HepG2 (cell line): Measurements from ENCODE around the gene PUS1. TPM values are rescaled to one million over a fixed set of nuclear protein-coding genes. Genes with fewer than 3 reads are reported as not detected.
A peak's percentile ranks its signal among the peaks of the same experiment; 100 is the strongest.

ENCODE experiments used
- ADNP ChIP-seq: sonication (generic); formaldehyde crosslinking; IDR thresholded peaks from 2 replicates; pipeline ENCODE4 v1.4.0; 2020; ENCODE audit warnings: missing genetic modification reagents
- ARID4A ChIP-seq: sonication (generic); formaldehyde crosslinking; IDR thresholded peaks from 2 replicates; pipeline ENCODE4 v1.5.0; 2020; ENCODE audit warnings: mild to moderate bottlenecking, missing genetic modification reagents, borderline replicate concordance
- ATF4 ChIP-seq, 2 experiments: fragments of 450-650 bp in 1 of 2; sonication (generic) in 1 of 2; formaldehyde crosslinking; IDR thresholded peaks; 2 replicates each; pipeline versions ENCODE4 v1.5.0 to v1.8.0; 2020 to 2022; ENCODE audit warnings: mild to moderate bottlenecking in 1 of 2, missing genetic modification reagents in 1 of 2
- CCDC6 ChIP-seq: sonication (generic); formaldehyde crosslinking; IDR thresholded peaks from 2 replicates; pipeline ENCODE4 v1.8.1; 2022; ENCODE audit warnings: mild to moderate bottlenecking, missing genetic modification reagents, moderate library complexity
- FOXA3 ChIP-seq: IDR thresholded peaks from 2 replicates; pipeline ENCODE4 v1.6.1; 2016; ENCODE audit warnings: missing genetic modification reagents, missing compliant biosample characterization
- NR2F2 ChIP-seq: IDR thresholded peaks from 2 replicates; pipeline ENCODE4 v1.6.1; 2012; ENCODE audit warnings: low read depth, inconsistent platforms, borderline replicate concordance
- SAP130 ChIP-seq: IDR thresholded peaks from 2 replicates; pipeline ENCODE4 v1.6.1; 2016; ENCODE audit warnings: low read depth
- ZNF17 ChIP-seq: sonication (generic); formaldehyde crosslinking; IDR thresholded peaks from 2 replicates; pipeline ENCODE4 v1.5.0; 2020; ENCODE audit warnings: mild to moderate bottlenecking, missing genetic modification reagents
- ZNF501 ChIP-seq: sonication (generic); formaldehyde crosslinking; IDR thresholded peaks from 2 replicates; pipeline ENCODE4 v1.5.1; 2020; ENCODE audit warnings: mild to moderate bottlenecking, moderate library complexity, missing genetic modification reagents
- ZNF639 ChIP-seq: conservative IDR thresholded peaks from 2 replicates; pipeline ENCODE4 v1.6.1; 2018; ENCODE audit warnings: missing genetic modification reagents
- polyA plus RNA-seq, 8 experiments: library from polyadenylated mRNA; depleted of rRNA in 3 of 8; stranded (reverse) in 7 of 8; unstranded in 1 of 8; fragments of >200 nt; fragmentation: Illumina TruSeq in 4 of 8; extraction: Trizol in 4 of 8; gene quantifications; 2 replicates each; pipeline versions ENCODE4 v1.2.1 to v1.2.3, GENCODE V29; 2011 to 2016; ENCODE audit warnings: low read depth in 4 of 8, missing spikeins in 1 of 8, mixed read lengths in 1 of 8; ENCODE audit not compliant: insufficient read depth in 1 of 8
- total RNA-seq, 5 experiments: library from RNA; depleted of rRNA; stranded (reverse); fragments of >200 nt; fragmentation: Illumina TruSeq; extraction: Trizol; gene quantifications; 2 replicates each; pipeline ENCODE4 v1.2.3, GENCODE V29; 2016; ENCODE audit warnings: low read depth in 1 of 5
- TF ChIP-seq, protein P1 (sequence below): sonication (generic); formaldehyde crosslinking; IDR thresholded peaks from 2 replicates; pipeline ENCODE4 v1.4.0; 2020; ENCODE audit warnings: missing genetic modification reagents, low read depth, mild to moderate bottlenecking, borderline replicate concordance
- TF ChIP-seq, protein P2 (sequence below): sonication (generic); formaldehyde crosslinking; IDR thresholded peaks from 2 replicates; pipeline ENCODE4 v1.4.0; 2020; ENCODE audit warnings: missing genetic modification reagents, borderline replicate concordance
- TF ChIP-seq, protein P3 (sequence below): sonication (generic); formaldehyde crosslinking; IDR thresholded peaks from 2 replicates; pipeline ENCODE4 v1.4.0; 2020; ENCODE audit warnings: mild to moderate bottlenecking, missing genetic modification reagents
- TF ChIP-seq, protein P4 (sequence below): sonication (generic); formaldehyde crosslinking; IDR thresholded peaks from 2 replicates; pipeline ENCODE4 v1.5.0; 2020; ENCODE audit warnings: missing genetic modification reagents

The PUS1 gene
- total and polyA plus RNA-seq, 2 of the 13 experiments (the other 11 are each of a cell fraction or from before 2014, with no cell fraction given) = 19.2 to 24.7 TPM

- TF ChIP-seq ATF4 (CRISPR knock-in tag; IDR thresholded peaks at IDR 0.05) = peak in 1 of 2 experiments; percentile 73; a peak in 2 of 4 replicates
- TF ChIP-seq, protein P1, sequence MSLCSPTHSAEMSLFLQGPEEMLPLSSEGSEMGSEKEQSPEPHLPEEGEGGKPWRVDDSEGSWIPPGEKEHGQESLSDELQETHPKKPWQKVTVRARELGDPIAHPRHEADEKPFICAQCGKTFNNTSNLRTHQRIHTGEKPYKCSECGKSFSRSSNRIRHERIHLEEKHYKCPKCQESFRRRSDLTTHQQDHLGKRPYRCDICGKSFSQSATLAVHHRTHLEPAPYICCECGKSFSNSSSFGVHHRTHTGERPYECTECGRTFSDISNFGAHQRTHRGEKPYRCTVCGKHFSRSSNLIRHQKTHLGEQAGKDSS (CRISPR knock-in tag) = peak; percentile 79; the same call in 1 of the 2 replicates
- peak; percentile 77; the same call in 1 of the 2 replicates for TF ChIP-seq CCDC6 (CRISPR knock-in tag)
- TF ChIP-seq ZNF501 (CRISPR knock-in tag) = peak; percentile 41; the same call in 1 of the 2 replicates
- TF ChIP-seq FOXA3 (CRISPR knock-in tag) = peak; percentile 50
- peak; percentile 2; the same call in 1 of the 2 replicates for TF ChIP-seq ZNF639 (CRISPR knock-in tag)
- TF ChIP-seq SAP130 = peak; percentile 99
- 0 out of 2 replicates have a peak, but pooled peaks have one; percentile 88 for TF ChIP-seq NR2F2
- no peak for TF ChIP-seq ZNF17 (CRISPR knock-in tag)
- peak; percentile 97 for TF ChIP-seq ARID4A
- TF ChIP-seq, protein P2, sequence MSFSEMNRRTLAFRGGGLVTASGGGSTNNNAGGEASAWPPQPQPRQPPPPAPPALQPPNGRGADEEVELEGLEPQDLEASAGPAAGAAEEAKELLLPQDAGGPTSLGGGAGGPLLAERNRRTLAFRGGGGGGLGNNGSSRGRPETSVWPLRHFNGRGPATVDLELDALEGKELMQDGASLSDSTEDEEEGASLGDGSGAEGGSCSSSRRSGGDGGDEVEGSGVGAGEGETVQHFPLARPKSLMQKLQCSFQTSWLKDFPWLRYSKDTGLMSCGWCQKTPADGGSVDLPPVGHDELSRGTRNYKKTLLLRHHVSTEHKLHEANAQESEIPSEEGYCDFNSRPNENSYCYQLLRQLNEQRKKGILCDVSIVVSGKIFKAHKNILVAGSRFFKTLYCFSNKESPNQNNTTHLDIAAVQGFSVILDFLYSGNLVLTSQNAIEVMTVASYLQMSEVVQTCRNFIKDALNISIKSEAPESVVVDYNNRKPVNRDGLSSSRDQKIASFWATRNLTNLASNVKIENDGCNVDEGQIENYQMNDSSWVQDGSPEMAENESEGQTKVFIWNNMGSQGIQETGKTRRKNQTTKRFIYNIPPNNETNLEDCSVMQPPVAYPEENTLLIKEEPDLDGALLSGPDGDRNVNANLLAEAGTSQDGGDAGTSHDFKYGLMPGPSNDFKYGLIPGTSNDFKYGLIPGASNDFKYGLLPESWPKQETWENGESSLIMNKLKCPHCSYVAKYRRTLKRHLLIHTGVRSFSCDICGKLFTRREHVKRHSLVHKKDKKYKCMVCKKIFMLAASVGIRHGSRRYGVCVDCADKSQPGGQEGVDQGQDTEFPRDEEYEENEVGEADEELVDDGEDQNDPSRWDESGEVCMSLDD (CRISPR knock-in tag) = 0 out of 2 replicates have a peak, but pooled peaks have one; percentile 14
- TF ChIP-seq, protein P3, sequence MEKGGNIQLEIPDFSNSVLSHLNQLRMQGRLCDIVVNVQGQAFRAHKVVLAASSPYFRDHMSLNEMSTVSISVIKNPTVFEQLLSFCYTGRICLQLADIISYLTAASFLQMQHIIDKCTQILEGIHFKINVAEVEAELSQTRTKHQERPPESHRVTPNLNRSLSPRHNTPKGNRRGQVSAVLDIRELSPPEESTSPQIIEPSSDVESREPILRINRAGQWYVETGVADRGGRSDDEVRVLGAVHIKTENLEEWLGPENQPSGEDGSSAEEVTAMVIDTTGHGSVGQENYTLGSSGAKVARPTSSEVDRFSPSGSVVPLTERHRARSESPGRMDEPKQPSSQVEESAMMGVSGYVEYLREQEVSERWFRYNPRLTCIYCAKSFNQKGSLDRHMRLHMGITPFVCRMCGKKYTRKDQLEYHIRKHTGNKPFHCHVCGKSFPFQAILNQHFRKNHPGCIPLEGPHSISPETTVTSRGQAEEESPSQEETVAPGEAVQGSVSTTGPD (CRISPR knock-in tag) = no peak
- no peak for TF ChIP-seq ADNP (CRISPR knock-in tag)
- TF ChIP-seq, protein P4, sequence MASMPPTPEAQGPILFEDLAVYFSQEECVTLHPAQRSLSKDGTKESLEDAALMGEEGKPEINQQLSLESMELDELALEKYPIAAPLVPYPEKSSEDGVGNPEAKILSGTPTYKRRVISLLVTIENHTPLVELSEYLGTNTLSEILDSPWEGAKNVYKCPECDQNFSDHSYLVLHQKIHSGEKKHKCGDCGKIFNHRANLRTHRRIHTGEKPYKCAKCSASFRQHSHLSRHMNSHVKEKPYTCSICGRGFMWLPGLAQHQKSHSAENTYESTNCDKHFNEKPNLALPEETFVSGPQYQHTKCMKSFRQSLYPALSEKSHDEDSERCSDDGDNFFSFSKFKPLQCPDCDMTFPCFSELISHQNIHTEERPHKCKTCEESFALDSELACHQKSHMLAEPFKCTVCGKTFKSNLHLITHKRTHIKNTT (CRISPR knock-in tag) = no peak
These were observed at the start of gene PUS1 (continued) for GRCh38 chr12:131928711-131929580.
